ENCODE results near the gene TSNAXIP1.

- TF ChIP-seq ZFP41 (tag by site-specific recombination; IDR thresholded peaks at IDR 0.05; ENCODE audit: borderline replicate concordance): no peak
- TF ChIP-seq CTCF (tag by site-specific recombination; IDR thresholded peaks at IDR 0.05): peak; percentile 96
- 0 out of 2 replicates have a peak, but pooled peaks have one; percentile 3 for TF ChIP-seq ZNF623 (tag by site-specific recombination; IDR thresholded peaks at IDR 0.05)
- no peak for TF ChIP-seq BCL11A (tag by site-specific recombination; IDR thresholded peaks at IDR 0.05; ENCODE audit: low read depth)
- no peak; the same call in 1 of the 2 replicates for TF ChIP-seq ZBTB44 (tag by site-specific recombination; IDR thresholded peaks at IDR 0.05)
- peak; percentile 82 for TF ChIP-seq KLF1 (tag by site-specific recombination; IDR thresholded peaks at IDR 0.05)
- no peak for TF ChIP-seq MYNN (tag by site-specific recombination; IDR thresholded peaks at IDR 0.05; ENCODE audit: borderline replicate concordance)
- TF ChIP-seq ZBTB1 (tag by site-specific recombination; IDR thresholded peaks at IDR 0.05): no peak
- no peak for TF ChIP-seq YY1 (tag by site-specific recombination; IDR thresholded peaks at IDR 0.05)
- TF ChIP-seq ZNF776 (tag by site-specific recombination; IDR thresholded peaks at IDR 0.05; ENCODE audit: borderline replicate concordance): no peak
- no peak for TF ChIP-seq ZNF366 (tag by site-specific recombination; conservative IDR thresholded peaks at IDR 0.05)
- no peak for TF ChIP-seq ZNF140 (tag by site-specific recombination; IDR thresholded peaks at IDR 0.05)
- no peak for TF ChIP-seq PRDM6 (tag by site-specific recombination; IDR thresholded peaks at IDR 0.05)
Observed at GRCh38 chr16:67841816-67842508, 35.3 kb downstream of the TSNAXIP1 start, which contains the start of gene THAP11.

Measured in HEK293 (cell line).